ENCODE results near the gene UBA6.

GRCh38 chr4:67580577-67580976 lies 120.4 kb downstream of the UBA6 start:
- TF ChIP-seq EZH2 (IDR thresholded peaks at IDR 0.05; ENCODE audit: insufficient read depth, poor library complexity, severe bottlenecking) (no peak), EZH2phosphoT487 (IDR thresholded peaks at IDR 0.05; ENCODE audit: insufficient read depth, low read depth) (no peak)
